Heart left ventricle (tissue), 13 donors: ENCODE measurements around the gene SEC24A.

Experiments used
- CTCF ChIP-seq, 12 donors: fragments of 200-600 bp; sonication (generic) in 4 of 12; IDR thresholded peaks; one replicate each; pipeline versions ENCODE4 v1.5.0 to v1.8.0; 2018 to 2022; ENCODE audit warnings: antibody characterized with exemption in 12 of 12, mild to moderate bottlenecking in 5 of 12
- POLR2A ChIP-seq, 2 donors: fragments of 450-650 bp; IDR thresholded peaks; one replicate each; pipeline ENCODE4 v1.6.1; 2017; ENCODE audit warnings: antibody characterized with exemption in 2 of 2, mild to moderate bottlenecking in 2 of 2, moderate library complexity in 2 of 2
- donor health status: ischemic (EF 13 %, LVEDD 7.1; RV severe dilation, severe dysfunction).
- donor health status: DM: no; HTN: yes; CAD: no.
- donor health status: DM: no; HTN: no; CAD: no.
- donor health status: ischemic (EF 25% LVEDD 6.9; RV normal size, moderate dysfunction).
- donor health status: ischemic (EF 25% LVEDD 5.7; RV mildly dilated, moderate dysfunction).
- donor health status: ischemic (EF 35%, LVEDD 5.7; RV mildly dilated, moderate dysfunction).
- donor health status: nonischemic (EF 11% LVEDD 7.7; RV severe dilation, severe dysfunction).
- donor health status: DM: yes; HTN: yes; CAD: no.
- donor health status: PGD.
- donor health status: ischemic (EF 29% LVEDD 5.4; RV normal size, mild dysfunction).
- donor health status: nonischemic (EF 23%, LVEDD 6.1; RV moderate dilation, normal function).

GRCh38 chr5:134772461-134773125 lies 124.0 kb downstream of the SEC24A start:
- TF ChIP-seq POLR2A (IDR thresholded peaks at IDR 0.05) = no peak
- no peak for TF ChIP-seq CTCF (IDR thresholded peaks at IDR 0.05)
